IMR-90 (cell line): ENCODE measurements around the gene KDM3B. TPM values are rescaled to one million over a fixed set of nuclear protein-coding genes. Genes with fewer than 3 reads are reported as not detected.
A peak's percentile ranks its signal among the peaks of the same experiment; 100 is the strongest.

Experiments
- ATAC-seq: fragments of 200-7000 bp; cut with Tn5 transposase; 2 replicates; pipeline ENCODE4 v1.9.1; 2020; ENCODE audit warnings: low read depth, mild to moderate bottlenecking, moderate library complexity
- BruUV-seq: library from RNA; stranded (reverse); fragments of 400-500 nt; replicated peaks from 2 replicates; lab custom pipeline; 2021; lab: Mats Ljungman, UMichigan
- CTCF ChIA-PET: fragments of 300-600 bp; formaldehyde crosslinking; extraction: SDS; loops from one replicate; lab custom pipeline; 2021; ENCODE audit warnings: antibody characterized with exemption; lab: Yijun Ruan, JAX
- POLR2A ChIA-PET: fragments of 300-600 bp; sonication (Branson Sonifier 250); formaldehyde crosslinking; loops from one replicate; lab custom pipeline; 2022; ENCODE audit warnings: antibody characterized with exemption; ENCODE audit not compliant: unreplicated experiment; lab: Charles Lee
- DNase-seq: peaks from one replicate; pipeline ENCODE4 v3.0.0; 2013
- H2AFZ ChIP-seq: replicated peaks from 2 replicates; pipeline ENCODE3; 2013; ENCODE audit warnings: low read length, mild to moderate bottlenecking; ENCODE audit not compliant: poor library complexity
- H2AK5ac ChIP-seq: 2 replicates; pipeline ENCODE4 v1.6.1; 2013; ENCODE audit warnings: low read depth, low read length, inconsistent platforms
- H2AK9ac ChIP-seq: replicated peaks from 2 replicates; pipeline ENCODE3; 2013; ENCODE audit warnings: mild to moderate bottlenecking, low read depth, low read length, moderate library complexity; ENCODE audit not compliant: poor library complexity
- H2BK120ac ChIP-seq: 2 replicates; pipeline ENCODE4 v1.6.1; 2013; ENCODE audit warnings: low read depth, low read length, inconsistent platforms
- H2BK15ac ChIP-seq: 3 replicates; pipeline ENCODE4 v1.6.1; 2013; ENCODE audit warnings: low read depth, low read length, inconsistent platforms
- H2BK20ac ChIP-seq: 2 replicates; pipeline ENCODE4 v1.6.1; 2013; ENCODE audit warnings: low read depth, mild to moderate bottlenecking, inconsistent platforms, low read length, moderate library complexity
- H2BK5ac ChIP-seq: 2 replicates; pipeline ENCODE4 v1.6.1; 2013; ENCODE audit warnings: mild to moderate bottlenecking, low read depth, low read length, inconsistent platforms; ENCODE audit not compliant: poor library complexity, severe bottlenecking
- H3K14ac ChIP-seq: replicated peaks from 2 replicates; pipeline ENCODE4 v1.6.1; 2013; ENCODE audit warnings: low read depth, low read length, inconsistent platforms
- H3K18ac ChIP-seq: 2 replicates; pipeline ENCODE4 v1.6.1; 2013; ENCODE audit warnings: low read depth, low read length, control low read depth
- H3K23ac ChIP-seq: 2 replicates; pipeline ENCODE4 v1.6.1; 2013; ENCODE audit warnings: low read depth, low read length, inconsistent platforms
- H3K27ac ChIP-seq: 2 replicates; pipeline ENCODE4 v1.5.1; 2013; ENCODE audit warnings: mild to moderate bottlenecking, control low read depth, low read length; ENCODE audit not compliant: insufficient read depth
- H3K27me3 ChIP-seq: 2 replicates; pipeline ENCODE4 v1.6.1; 2013; ENCODE audit warnings: low read length; ENCODE audit not compliant: control insufficient read depth, insufficient read depth
- H3K36me3 ChIP-seq: 2 replicates; pipeline ENCODE4 v1.6.1; 2013; ENCODE audit warnings: low read length, mixed read lengths; ENCODE audit not compliant: control insufficient read depth, insufficient read depth
- H3K4ac ChIP-seq: 2 replicates; pipeline ENCODE4 v1.6.1; 2013; ENCODE audit warnings: low read depth, low read length, inconsistent platforms
- H3K4me1 ChIP-seq: 2 replicates; pipeline ENCODE4 v1.6.1; 2013; ENCODE audit warnings: low read length, mixed read lengths; ENCODE audit not compliant: control insufficient read depth, insufficient read depth
- H3K4me2 ChIP-seq: 2 replicates; pipeline ENCODE4 v1.6.1; 2013; ENCODE audit warnings: low read depth, mild to moderate bottlenecking, control low read depth, low read length, moderate library complexity
- H3K4me3 ChIP-seq: 2 replicates; pipeline ENCODE4 v1.5.1; 2013; ENCODE audit warnings: low read depth, mild to moderate bottlenecking, control low read depth, low read length, moderate library complexity; ENCODE audit not compliant: insufficient read depth
- H3K56ac ChIP-seq: 2 replicates; pipeline ENCODE4 v1.6.1; 2013; ENCODE audit warnings: low read length, inconsistent platforms; ENCODE audit not compliant: insufficient read depth; ENCODE audit errors: extremely low read depth
- H3K79me1 ChIP-seq, 2 experiments: 2 replicates each; pipeline ENCODE4 v1.6.1; 2013; ENCODE audit warnings: low read length in 2 of 2, inconsistent platforms in 1 of 2, low read depth in 1 of 2
- H3K9ac ChIP-seq: 2 replicates; pipeline ENCODE4 v1.6.1; 2013; ENCODE audit warnings: low read depth, low read length, control low read depth
- H3K9me1 ChIP-seq: 2 replicates; pipeline ENCODE4 v1.6.1; 2013; ENCODE audit warnings: low read length, inconsistent platforms; ENCODE audit not compliant: insufficient read depth
- H3K9me3 ChIP-seq: 2 replicates; pipeline ENCODE4 v1.6.1; 2013; ENCODE audit warnings: low read length; ENCODE audit not compliant: control insufficient read depth, insufficient read depth
- H4K20me1 ChIP-seq: 2 replicates; pipeline ENCODE4 v1.6.1; 2013; ENCODE audit warnings: low read length, inconsistent platforms; ENCODE audit not compliant: insufficient read depth
- H4K5ac ChIP-seq: 2 replicates; pipeline ENCODE4 v1.6.1; 2013; ENCODE audit warnings: mild to moderate bottlenecking, low read depth, low read length, control low read depth
- H4K8ac ChIP-seq, 2 experiments: 2 replicates each; pipeline ENCODE4 v1.6.1; 2013; ENCODE audit warnings: low read depth in 2 of 2, low read length in 2 of 2, control low read depth in 1 of 2, inconsistent platforms in 1 of 2
- H4K91ac ChIP-seq: 2 replicates; pipeline ENCODE4 v1.6.1; 2013; ENCODE audit warnings: low read depth, low read length, inconsistent platforms; ENCODE audit not compliant: insufficient read depth
- CTCF ChIP-seq: conservative IDR thresholded peaks from 2 replicates; pipeline ENCODE4 v1.5.1; 2012; ENCODE audit warnings: mild to moderate bottlenecking, low read depth, low read length, improper control_type of control experiment
- ELK1 ChIP-seq: fragments of 150-350 bp; IDR thresholded peaks from 2 replicates; pipeline ENCODE4 v1.6.1; 2016; ENCODE audit warnings: low read depth, mild to moderate bottlenecking, low read length, moderate library complexity, borderline replicate concordance
- FOS ChIP-seq: fragments of 150-350 bp; IDR thresholded peaks from 2 replicates; pipeline ENCODE4 v1.6.1; 2016; ENCODE audit warnings: low read depth, low read length
- MAZ ChIP-seq: IDR thresholded peaks from 2 replicates; pipeline ENCODE4 v1.6.1; 2012; ENCODE audit warnings: low read depth, mild to moderate bottlenecking, low read length, improper control_type of control experiment, moderate library complexity, borderline replicate concordance
- NFE2L2 ChIP-seq: fragments of 150-350 bp; IDR thresholded peaks from 2 replicates; pipeline ENCODE4 v1.6.1; 2016; ENCODE audit warnings: low read depth, mild to moderate bottlenecking, low read length
- POLR2A ChIP-seq: IDR thresholded peaks from 2 replicates; pipeline ENCODE4 v1.6.1; 2012; ENCODE audit warnings: mild to moderate bottlenecking, low read depth, low read length
- WGBS, 2 experiments: methylation state at CpG; one replicate each; pipeline versions ENCODE4 v1.1.5 to v1.1.7; 2013; ENCODE audit warnings: missing lambda C conversion rate in 2 of 2; ENCODE audit not compliant: insufficient read length in 1 of 2; ENCODE audit errors: extremely low coverage in 2 of 2; 5-methylcytosine and 5-hydroxymethylcytosine counted together
- dilution Hi-C: fragments of 300-500 bp; cut with HindIII; formaldehyde crosslinking; loops from one replicate; pipeline ENCODE4 v1.14.3; 2018; ENCODE audit warnings: low sequenced_read_pairs; ENCODE audit not compliant: unreplicated experiment
- in situ Hi-C: fragments of 300-500 bp; cut with MboI; formaldehyde crosslinking; loops from 3 replicates; pipeline ENCODE4 v1.14.3; 2019; ENCODE audit warnings: low sequenced_read_pairs, inconsistent platforms, mixed read lengths
- intact Hi-C: fragments of 100-400 bp; cut with micrococcal nuclease; formaldehyde crosslinking; loops from 2 replicates; pipeline ENCODE4 v1.10.0; 2022
- polyA plus RNA-seq, 3 experiments: library from polyadenylated mRNA; depleted of rRNA; stranded (reverse); fragments of >200 nt; gene quantifications; 2 replicates each; pipeline ENCODE4 v1.2.3, GENCODE V29; 2012; ENCODE audit warnings: low replicate concordance in 1 of 3
- total RNA-seq: library from RNA; depleted of rRNA; stranded (reverse); fragments of >200 nt; gene quantifications from 2 replicates; pipeline ENCODE4 v1.2.3, GENCODE V29; 2012
- TF ChIP-seq, protein P1 (sequence below): fragments of 150-350 bp; IDR thresholded peaks from 2 replicates; pipeline ENCODE4 v1.6.1; 2017; ENCODE audit warnings: mild to moderate bottlenecking, antibody characterized with exemption, low read length, low read depth

The KDM3B gene
- total and polyA plus RNA-seq, 2 of the 4 experiments (the other 2 are of a cell fraction) = 19.4 to 35.8 TPM

GRCh38 chr5:138352722-138353559 is 456 bp downstream of the KDM3B start:
- Histone ChIP-seq H4K20me1 (peaks cover 33% of the 10 kb centered on the region), H3K9me3 (peaks cover 4% of the 10 kb centered on the region), H3K4me1 (peaks cover 2% of the 10 kb centered on the region; the same call in 1 of the 2 replicates), H2AK5ac (no peak overlapping the region; the same call in 1 of the 2 replicates), H2BK5ac (peak overlapping the region; percentile 86), H3K23ac (peak overlapping the region; percentile 90), H3K18ac (peak overlapping the region; percentile 3; the same call in 1 of the 2 replicates), H4K8ac (peak overlapping the region in 1 of 2 experiments; percentile 61; a peak in 1 of 4 replicates), H3K9me1 (peaks cover 5% of the 10 kb centered on the region; the same call in 1 of the 2 replicates), H3K36me3 (peaks cover 14% of the 10 kb centered on the region), H2BK20ac (no peak overlapping the region), H3K27me3 (no peaks in the 10 kb centered on the region), H2BK15ac (no peak overlapping the region), H2AK9ac (peak overlapping the region; percentile 93), H4K5ac (peak overlapping the region; percentile 46), H3K79me1 (peaks cover 6 to 33% of the 10 kb centered on the region in 2 experiments; a peak in 3 of 4 replicates), H3K14ac (peak overlapping the region; percentile 53), H3K4ac (peak overlapping the region; percentile 55), H3K56ac (peak overlapping the region; percentile 67), H2BK120ac (peak overlapping the region; percentile 32; the same call in 1 of the 2 replicates), H3K4me2 (peak overlapping the region; percentile 89), H3K4me3 (peak overlapping the region; percentile 73), H4K91ac (peak overlapping the region; percentile 21; the same call in 1 of the 2 replicates), H3K9ac (peak overlapping the region; percentile 76), H2AFZ (peak overlapping the region; percentile 82), H3K27ac (peak overlapping the region; percentile 78)
- ChIA-PET POLR2A (interaction anchor here (1.0 kb wide), 1 partner anchor 15 kb away, joined by 5 read pairs; the partner anchor contains the start of gene FAM53C), CTCF (interaction anchor here (0.8 to 2.8 kb wide), 12 partner anchors 11 to 1009 kb away, joined by 3 to 24 read pairs (median 5); partner anchors contain the start of gene CDC25C)
- WGBS, 2 experiments = 0% methylated on average over 39 of the region's 88 CpGs; no CpG with 5 or more reads in 1 of the 2 experiments
- in situ Hi-C loops (no loop called here), dilution Hi-C loops (no loop called here), intact Hi-C loops (no loop called here)
- ATAC-seq = peak; percentile 53
- peak; percentile 47 for DNase-seq
- BruUV-seq = no TSS peak
- TF ChIP-seq FOS (no peak), MAZ (no peak; the same call in 1 of the 2 replicates), POLR2A (peak; percentile 31), CTCF (peak; percentile 28; the same call in 1 of the 2 replicates), NFE2L2 (no peak), ELK1 (no peak)
- TF ChIP-seq, protein P1, sequence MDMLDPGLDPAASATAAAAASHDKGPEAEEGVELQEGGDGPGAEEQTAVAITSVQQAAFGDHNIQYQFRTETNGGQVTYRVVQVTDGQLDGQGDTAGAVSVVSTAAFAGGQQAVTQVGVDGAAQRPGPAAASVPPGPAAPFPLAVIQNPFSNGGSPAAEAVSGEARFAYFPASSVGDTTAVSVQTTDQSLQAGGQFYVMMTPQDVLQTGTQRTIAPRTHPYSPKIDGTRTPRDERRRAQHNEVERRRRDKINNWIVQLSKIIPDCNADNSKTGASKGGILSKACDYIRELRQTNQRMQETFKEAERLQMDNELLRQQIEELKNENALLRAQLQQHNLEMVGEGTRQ = no peak
